Dermis microvascular lymphatic vessel endothelial cell (primary cell): ENCODE data around the gene HNRNPH2. TPM values are rescaled to one million over a fixed set of nuclear protein-coding genes. Genes with fewer than 3 reads are reported as not detected.

Experiments used
- DNase-seq, 2 donors: peaks; one replicate each; pipeline versions ENCODE4 v3.0.0 to v3.0.0-alpha.2; 2010; ENCODE audit warnings: low read depth in 2 of 2
- total RNA-seq: library from RNA; depleted of rRNA; stranded (reverse); fragments of >200 nt; gene quantifications from 2 replicates; pipeline ENCODE4 v1.2.1, GENCODE V29; 2014

The HNRNPH2 gene
- total RNA-seq, 1 donor from 2014 or later, result 75.9 TPM

DNA sequence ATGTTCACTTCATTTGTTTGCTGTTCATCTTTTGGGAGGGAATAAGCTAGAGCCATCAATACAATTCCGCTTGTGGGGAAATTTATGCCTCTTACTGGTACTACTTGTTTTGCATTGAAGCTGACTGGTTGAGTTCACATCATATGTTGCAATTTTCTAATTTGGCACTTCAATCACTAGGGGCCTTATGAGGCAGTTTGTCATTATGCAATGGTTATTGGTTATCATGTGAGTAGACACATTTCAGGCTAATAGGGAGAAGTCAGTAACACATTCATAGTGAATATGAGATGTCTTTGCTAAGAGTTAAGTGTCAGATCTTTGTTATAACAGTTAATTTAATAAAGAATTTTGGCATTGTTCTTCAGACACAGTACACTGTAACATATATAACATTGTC is 12.2 kb upstream of the HNRNPH2 start:
- DNase-seq, result no peak

GRCh38 chrX:101397779-101398178 is 10.2 kb upstream of the HNRNPH2 start:
- DNase-seq, result peak in 1 of 2 donors; percentile 63

GRCh38 chrX:101398694-101399093 is 9.3 kb upstream of the HNRNPH2 start:
- DNase-seq, result no peak

DNA sequence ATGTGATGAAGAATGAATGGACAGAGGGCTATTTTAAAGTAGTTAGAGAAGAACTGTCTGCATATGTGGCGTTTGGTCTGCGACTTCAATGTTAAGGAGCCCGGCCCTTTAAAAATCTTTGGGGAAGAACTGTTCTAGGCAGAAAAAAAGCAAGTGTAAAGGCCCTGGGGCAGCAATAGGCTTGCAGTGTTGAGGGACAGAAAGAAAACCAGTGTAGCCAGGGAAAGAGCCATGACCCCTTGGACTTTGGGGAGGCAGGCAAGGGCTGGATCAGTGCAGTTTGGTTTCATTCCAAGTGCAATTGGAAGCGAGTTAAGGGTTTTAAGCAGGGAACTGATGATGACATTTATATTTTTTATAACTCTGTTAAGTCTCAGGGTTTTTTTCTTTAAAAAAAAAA is 8.2 kb upstream of the HNRNPH2 start:
- DNase-seq, result no peak

- no peak for DNase-seq
Observed at GRCh38 chrX:101407167-101407747, 765 bp upstream of the HNRNPH2 start.

DNA sequence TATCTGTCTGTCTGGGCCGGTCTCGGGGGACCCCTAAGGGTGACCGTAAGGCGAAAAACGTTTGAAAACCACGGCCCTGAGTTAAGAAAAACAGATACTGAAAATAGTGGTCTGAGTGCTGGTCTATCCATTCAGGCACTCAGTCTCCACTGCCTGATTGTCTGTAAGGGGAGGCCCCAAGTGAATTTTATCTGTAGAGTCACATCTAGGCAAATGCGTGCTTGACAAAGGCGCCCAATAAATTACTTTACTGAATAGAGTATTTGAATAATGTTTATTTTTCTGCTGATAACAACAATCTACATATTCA is 465 bp downstream of the HNRNPH2 start:
- no peak for DNase-seq

DNA sequence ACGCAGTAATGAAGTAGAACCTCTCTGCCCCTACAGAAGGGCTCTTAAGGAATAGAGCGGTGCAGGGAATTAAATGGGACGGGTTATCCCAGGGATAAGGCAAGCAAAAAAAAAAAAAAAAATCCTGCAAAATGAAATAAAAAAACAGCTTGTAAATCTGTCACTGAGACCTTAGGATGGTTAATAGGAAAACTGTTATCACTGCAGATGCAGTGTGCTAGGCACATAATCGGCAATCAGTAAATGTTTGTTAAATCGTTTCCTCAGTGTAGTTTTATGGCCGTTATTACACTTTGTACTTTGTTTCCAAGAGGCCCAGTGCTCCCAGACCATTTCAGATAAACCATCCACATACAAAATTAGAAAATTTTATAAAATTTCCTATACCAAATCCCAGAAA is 1.0 kb downstream of the HNRNPH2 start:
- peak in 1 of 2 donors; percentile 14 for DNase-seq

- no peak for DNase-seq
Observed at GRCh38 chrX:101410461-101410860, 2.4 kb downstream of the HNRNPH2 start.

DNA sequence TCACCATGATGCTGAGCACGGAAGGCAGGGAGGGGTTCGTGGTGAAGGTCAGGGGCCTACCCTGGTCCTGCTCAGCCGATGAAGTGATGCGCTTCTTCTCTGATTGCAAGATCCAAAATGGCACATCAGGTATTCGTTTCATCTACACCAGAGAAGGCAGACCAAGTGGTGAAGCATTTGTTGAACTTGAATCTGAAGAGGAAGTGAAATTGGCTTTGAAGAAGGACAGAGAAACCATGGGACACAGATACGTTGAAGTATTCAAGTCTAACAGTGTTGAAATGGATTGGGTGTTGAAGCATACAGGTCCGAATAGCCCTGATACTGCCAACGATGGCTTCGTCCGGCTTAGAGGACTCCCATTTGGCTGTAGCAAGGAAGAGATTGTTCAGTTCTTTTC is 4.0 kb downstream of the HNRNPH2 start:
- DNase-seq, result no peak

DNA sequence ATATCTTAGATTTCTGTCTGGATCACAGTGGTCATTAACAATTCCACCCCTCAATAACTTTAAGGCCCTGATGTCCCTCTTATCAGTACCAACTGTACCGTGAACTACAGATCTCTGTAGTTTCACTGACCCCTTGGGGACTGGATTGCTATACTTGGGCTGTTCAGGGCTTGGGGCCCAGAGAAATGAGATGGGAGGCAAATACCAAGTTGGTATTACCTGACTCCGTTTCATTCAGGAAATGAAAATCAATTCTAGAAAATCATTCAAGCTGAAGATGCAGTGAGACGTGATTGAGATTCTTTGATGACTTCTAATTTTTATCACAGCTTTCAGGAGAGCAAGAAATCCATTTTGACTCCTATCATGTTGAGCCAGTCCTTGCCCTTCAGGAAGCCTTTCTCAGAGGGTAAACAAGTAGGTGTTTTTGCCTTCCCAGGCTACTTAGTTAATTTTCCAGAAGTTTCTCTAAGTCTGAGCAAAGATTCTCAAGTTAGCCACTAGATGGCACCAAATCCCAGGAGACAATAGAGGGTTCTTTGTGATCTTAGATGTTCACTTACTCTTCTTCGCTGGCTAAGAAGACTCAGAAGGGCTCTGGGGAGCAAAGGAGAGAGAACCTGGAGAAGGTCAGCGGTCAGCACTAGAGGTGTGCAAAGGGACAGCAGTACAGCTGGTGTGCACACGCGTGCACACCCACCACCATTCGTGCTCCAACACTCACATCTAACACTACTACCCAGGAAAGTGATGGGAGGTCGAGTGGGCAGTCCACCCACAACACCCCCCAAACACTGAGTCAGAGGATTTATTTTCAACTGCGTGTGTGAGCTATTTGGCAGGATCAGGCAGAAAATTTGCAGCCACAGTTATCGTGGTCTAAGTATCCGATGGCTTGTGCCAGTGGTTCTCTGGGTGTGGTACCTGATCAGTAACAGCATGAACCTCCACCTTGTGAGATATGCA is 7.4 kb downstream of the HNRNPH2 start:
- peak in 1 of 2 donors; percentile 76 for DNase-seq

- no peak for DNase-seq
Observed at GRCh38 chrX:101416691-101417090, 8.7 kb downstream of the HNRNPH2 start.

DNA sequence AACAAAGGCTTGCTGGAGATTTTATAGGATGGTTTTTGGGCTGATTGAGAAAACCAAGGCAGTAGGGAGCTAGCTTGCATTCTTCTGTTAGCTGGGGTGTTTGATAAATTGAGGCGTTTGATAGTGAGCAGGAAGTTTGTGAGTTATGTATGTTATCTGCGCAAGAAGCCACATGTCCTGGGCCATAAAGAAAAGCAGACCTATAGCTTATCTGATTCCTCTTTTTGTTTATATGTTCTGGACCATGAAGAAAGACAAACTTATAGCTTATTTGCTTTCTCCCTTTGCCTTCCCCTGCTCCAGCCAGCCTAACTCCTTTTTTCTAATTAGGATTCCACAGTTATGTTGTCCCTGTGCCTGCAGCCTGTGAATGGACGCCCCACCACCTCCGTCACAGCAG is 9.2 kb downstream of the HNRNPH2 start:
- no peak for DNase-seq

- peak in 1 of 2 donors; percentile 59 for DNase-seq
Observed at GRCh38 chrX:101417981-101418841, 10.2 kb downstream of the HNRNPH2 start.

- DNase-seq, result no peak
Observed at GRCh38 chrX:101419489-101419888, 11.5 kb downstream of the HNRNPH2 start.

DNA sequence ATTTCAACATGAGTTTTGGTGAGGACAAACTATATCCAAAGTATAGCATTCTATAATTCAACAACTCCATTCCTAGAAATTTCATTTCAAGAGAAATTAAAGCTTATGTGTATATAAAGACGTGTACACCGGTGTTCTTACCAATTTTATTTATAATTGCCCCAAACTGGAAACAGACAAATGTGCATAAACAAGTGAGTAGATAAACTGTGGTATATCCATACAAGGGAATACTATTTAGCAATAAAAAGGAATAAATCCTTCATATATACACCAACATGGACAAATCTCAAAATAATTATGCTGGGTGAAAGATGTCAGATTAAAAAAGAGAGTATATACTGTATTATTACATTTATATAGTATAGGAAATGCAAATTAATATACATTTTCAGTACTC is 19.9 kb downstream of the HNRNPH2 start:
- no peak for DNase-seq

DNA sequence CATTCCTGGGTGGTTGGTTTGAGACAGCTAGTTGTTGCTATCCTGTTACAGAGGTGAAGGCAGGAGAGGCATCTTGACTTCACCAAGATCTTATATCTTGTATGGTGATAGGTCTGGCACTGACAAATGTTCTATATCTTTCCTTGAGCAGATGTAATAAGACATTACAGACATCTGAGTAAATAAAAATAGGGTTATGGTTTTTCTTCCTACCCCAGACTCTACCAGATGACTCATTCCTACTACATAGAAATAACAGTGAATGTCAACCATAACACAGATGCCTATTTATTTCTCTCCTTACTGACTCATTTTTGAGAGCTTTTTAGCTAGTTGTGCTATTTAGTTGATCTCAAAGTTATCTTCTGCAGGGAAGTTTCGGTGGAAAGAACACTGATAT is 21.9 kb downstream of the HNRNPH2 start:
- peak in 1 of 2 donors; percentile 19 for DNase-seq

DNA sequence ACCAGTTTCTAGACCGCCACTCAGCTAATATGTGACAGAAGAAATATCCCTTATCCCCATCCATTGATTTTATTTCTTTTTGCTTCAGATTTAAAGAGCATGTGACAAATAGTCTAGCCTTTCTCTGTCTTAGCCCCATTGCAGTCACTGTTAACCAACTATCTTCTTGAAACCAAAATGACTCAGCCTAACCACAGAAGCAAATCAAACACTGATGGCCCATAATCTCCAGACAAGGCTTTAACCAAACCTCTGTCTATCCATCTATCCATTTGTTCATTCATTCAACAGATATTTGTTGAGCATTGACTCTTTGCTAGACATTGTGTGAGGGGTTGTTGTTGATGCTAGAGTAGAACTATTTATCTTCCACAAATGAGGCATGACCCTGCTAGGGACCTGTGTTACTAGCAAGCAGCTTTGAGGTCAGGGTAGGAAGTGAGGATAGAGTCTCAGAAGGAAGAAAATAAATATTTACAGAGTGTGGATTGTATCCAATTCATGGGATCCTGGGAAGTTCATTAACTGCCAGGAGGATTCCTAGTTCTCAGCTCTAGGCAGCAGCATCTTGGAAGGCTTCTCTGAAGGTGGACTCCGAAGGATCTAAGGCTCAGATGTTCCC is 22.5 kb downstream of the HNRNPH2 start:
- no peak for DNase-seq

GRCh38 chrX:101442085-101442484 is 34.1 kb downstream of the HNRNPH2 start:
- no peak for DNase-seq

DNA sequence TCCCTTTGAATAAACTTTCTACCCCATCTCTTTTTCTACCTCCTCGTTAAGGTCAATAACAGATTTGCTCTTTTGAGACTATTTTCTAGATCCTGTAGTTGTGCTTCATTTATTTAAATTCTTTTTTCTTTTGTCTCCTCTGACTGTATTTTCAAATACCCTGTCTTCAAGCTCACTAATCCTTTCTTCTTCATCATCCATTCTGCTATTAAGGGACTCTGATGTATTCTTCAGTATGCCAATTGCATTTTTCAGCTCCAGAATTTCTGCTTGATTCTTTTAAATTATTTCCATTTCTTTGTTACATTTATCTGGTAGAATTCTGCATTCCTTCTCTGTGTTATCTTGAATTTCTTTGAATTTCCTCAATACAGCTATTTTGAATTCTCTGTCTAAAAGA is 41.3 kb downstream of the HNRNPH2 start:
- DNase-seq, result no peak

DNA sequence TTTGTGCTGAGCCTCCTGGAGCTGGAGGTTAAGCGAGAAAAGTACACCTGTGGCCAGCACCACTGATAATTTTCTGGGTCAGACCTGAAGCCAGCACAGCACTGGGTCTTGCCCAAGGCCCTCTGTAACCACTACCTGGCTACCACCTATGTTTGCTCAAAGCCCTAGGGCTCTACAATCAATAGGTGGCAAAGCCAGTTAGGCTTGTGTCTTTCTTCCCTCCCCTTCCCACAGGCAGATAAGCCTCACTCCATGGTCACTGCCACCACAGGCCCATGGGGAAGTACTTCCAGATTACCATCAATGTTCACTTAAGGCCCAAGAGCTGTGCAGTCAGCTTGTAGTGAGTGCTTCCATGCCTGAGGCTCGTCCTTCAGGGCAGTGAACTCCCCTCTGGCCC is 42.1 kb downstream of the HNRNPH2 start:
- no peak for DNase-seq

- DNase-seq, result no peak
Observed at GRCh38 chrX:101450961-101451360, 42.9 kb downstream of the HNRNPH2 start.

DNA sequence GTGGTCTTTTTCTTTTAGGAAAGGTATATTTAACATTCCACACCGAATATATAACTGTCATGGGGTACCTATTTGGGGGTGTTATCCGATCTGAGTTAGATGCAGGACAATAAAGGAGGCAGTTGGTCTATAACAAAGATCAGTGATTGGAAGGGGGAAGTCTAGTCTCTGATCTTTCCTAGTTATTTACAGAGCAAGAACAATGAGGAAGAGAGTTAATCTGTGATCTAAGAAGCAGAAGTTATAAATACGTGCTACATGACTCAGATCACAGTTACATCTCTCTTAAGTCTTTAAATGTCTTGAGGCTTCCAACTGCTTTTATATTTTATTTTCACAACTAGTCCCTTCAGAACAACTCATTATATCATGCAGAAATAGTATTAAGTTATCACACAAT is 44.0 kb downstream of the HNRNPH2 start:
- DNase-seq, result peak in 1 of 2 donors; percentile 26
